HL-60 (cell line): Measurements from ENCODE around the gene TBC1D22A.

Experiments used
- DNase-seq, 2 experiments: peaks; one replicate each; pipeline ENCODE4 v3.0.0-alpha.2; 2010 to 2020; ENCODE audit warnings: low read depth in 1 of 2, low spot score in 1 of 2
- H3K27ac ChIP-seq: fragments of 250-450 bp; sonication (Bioruptor Pico); replicated peaks from 2 replicates; pipeline ENCODE4 v1.5.1; 2020; ENCODE audit warnings: mild to moderate bottlenecking, moderate library complexity
- H3K27me3 ChIP-seq: fragments of 250-450 bp; sonication (Bioruptor Pico); 2 replicates; pipeline ENCODE4 v1.5.1; 2021; ENCODE audit warnings: mild to moderate bottlenecking, moderate library complexity; ENCODE audit not compliant: insufficient read depth, poor library complexity, severe bottlenecking
- H3K4me3 ChIP-seq: replicated peaks from 2 replicates; pipeline ENCODE4 v1.5.1; 2011; ENCODE audit warnings: mild to moderate bottlenecking, control low read depth, low read length; ENCODE audit not compliant: insufficient read depth
- GABPA ChIP-seq: IDR thresholded peaks from 2 replicates; pipeline ENCODE4 v1.6.1; 2012; ENCODE audit warnings: low read depth
- POLR2AphosphoS5 ChIP-seq: IDR thresholded peaks from 2 replicates; pipeline ENCODE4 v1.6.1; 2012; ENCODE audit warnings: low read depth
- REST ChIP-seq: IDR thresholded peaks from 2 replicates; pipeline ENCODE4 v1.6.1; 2012; ENCODE audit warnings: low read depth; ENCODE audit not compliant: insufficient replicate concordance
- SPI1 ChIP-seq: IDR thresholded peaks from 2 replicates; pipeline ENCODE4 v1.6.1; 2012; ENCODE audit warnings: low read depth, mild to moderate bottlenecking, borderline replicate concordance
- TF ChIP-seq, protein P1 (sequence below): IDR thresholded peaks from one replicate; pipeline ENCODE4 v1.5.1; 2011; ENCODE audit warnings: low read length, control low read depth, inconsistent platforms; ENCODE audit not compliant: insufficient read depth

The TBC1D22A gene

GRCh38 chr22:47006433-47006832 is 244.0 kb downstream of the TBC1D22A start:
- TF ChIP-seq POLR2AphosphoS5 (no peak), SPI1 (no peak), GABPA (no peak), REST (no peak)
- TF ChIP-seq, protein P1, sequence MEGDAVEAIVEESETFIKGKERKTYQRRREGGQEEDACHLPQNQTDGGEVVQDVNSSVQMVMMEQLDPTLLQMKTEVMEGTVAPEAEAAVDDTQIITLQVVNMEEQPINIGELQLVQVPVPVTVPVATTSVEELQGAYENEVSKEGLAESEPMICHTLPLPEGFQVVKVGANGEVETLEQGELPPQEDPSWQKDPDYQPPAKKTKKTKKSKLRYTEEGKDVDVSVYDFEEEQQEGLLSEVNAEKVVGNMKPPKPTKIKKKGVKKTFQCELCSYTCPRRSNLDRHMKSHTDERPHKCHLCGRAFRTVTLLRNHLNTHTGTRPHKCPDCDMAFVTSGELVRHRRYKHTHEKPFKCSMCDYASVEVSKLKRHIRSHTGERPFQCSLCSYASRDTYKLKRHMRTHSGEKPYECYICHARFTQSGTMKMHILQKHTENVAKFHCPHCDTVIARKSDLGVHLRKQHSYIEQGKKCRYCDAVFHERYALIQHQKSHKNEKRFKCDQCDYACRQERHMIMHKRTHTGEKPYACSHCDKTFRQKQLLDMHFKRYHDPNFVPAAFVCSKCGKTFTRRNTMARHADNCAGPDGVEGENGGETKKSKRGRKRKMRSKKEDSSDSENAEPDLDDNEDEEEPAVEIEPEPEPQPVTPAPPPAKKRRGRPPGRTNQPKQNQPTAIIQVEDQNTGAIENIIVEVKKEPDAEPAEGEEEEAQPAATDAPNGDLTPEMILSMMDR: no peak
- H3K4me3 ChIP-seq: no peak overlapping the region
- H3K27me3 ChIP-seq: no peaks in the 10 kb centered on the region
- DNase-seq: no peak
- H3K27ac ChIP-seq: no peak overlapping the region

GRCh38 chr22:47006869-47007268 is 244.4 kb downstream of the TBC1D22A start:
- Histone ChIP-seq H3K4me3 (no peak overlapping the region), H3K27ac (no peak overlapping the region), H3K27me3 (no peaks in the 10 kb centered on the region)
- no peak for DNase-seq
- no peak for TF ChIP-seq GABPA
- TF ChIP-seq, protein P1: no peak
- no peak for TF ChIP-seq REST
- TF ChIP-seq POLR2AphosphoS5: no peak
- TF ChIP-seq SPI1: no peak

DNA sequence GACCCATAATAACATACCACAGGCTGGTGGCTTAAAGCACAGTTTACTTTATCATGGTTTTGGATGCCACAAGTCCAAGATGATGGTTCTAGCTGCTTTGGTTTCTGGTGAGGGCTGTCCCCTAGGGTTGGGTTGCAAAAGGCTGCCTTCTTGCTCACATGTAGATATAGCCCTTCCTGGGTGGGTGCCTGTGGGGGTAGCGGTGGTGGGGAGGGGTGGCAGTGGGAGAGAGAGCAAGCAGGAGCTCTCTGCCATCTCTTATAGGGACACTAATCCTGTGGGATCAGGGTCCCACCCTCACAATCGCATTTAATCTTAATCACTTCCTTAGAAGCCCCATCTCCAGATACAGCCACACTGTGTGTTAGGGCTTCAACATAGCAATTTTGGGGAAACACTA is 245.0 kb downstream of the TBC1D22A start:
- TF ChIP-seq SPI1 (no peak), REST (no peak), GABPA (no peak), POLR2AphosphoS5 (no peak)
- TF ChIP-seq, protein P1: no peak
- no peak overlapping the region for H3K4me3 ChIP-seq
- DNase-seq: no peak
- no peaks in the 10 kb centered on the region for H3K27me3 ChIP-seq
- H3K27ac ChIP-seq: no peak overlapping the region
